Mesendoderm (in vitro differentiated cells): ENCODE measurements around the gene RPS6KA2.
"Not testable (repeated sequence)": the region's sequence is repeated elsewhere in the genome, so short reads cannot be mapped to it uniquely, and the experiment has no call there.

Experiments used
- DNase-seq: peaks from one replicate; pipeline ENCODE4 v3.0.0; 2013
- H2AK5ac ChIP-seq: 2 replicates; pipeline ENCODE4 v1.6.1; 2013; ENCODE audit warnings: low read length, inconsistent platforms
- H2BK120ac ChIP-seq: 2 replicates; pipeline ENCODE4 v1.6.1; 2013; ENCODE audit warnings: low read depth, mild to moderate bottlenecking, low read length, moderate library complexity, mixed read lengths
- H2BK15ac ChIP-seq: replicated peaks from 2 replicates; pipeline ENCODE4 v1.6.1; 2013; ENCODE audit warnings: low read depth, mild to moderate bottlenecking, moderate library complexity
- H2BK5ac ChIP-seq: 2 replicates; pipeline ENCODE4 v1.6.1; 2013; ENCODE audit warnings: low read length, inconsistent platforms
- H3K18ac ChIP-seq: 2 replicates; pipeline ENCODE4 v1.6.1; 2013; ENCODE audit warnings: mild to moderate bottlenecking, low read length, mixed read lengths
- H3K23ac ChIP-seq: one replicate; pipeline ENCODE4 v1.6.1; 2013; ENCODE audit warnings: low read length
- H3K27ac ChIP-seq: 2 replicates; pipeline ENCODE4 v1.5.1; 2013; ENCODE audit warnings: low read depth, mild to moderate bottlenecking, inconsistent platforms, low read length, moderate library complexity
- H3K27me3 ChIP-seq: 2 replicates; pipeline ENCODE4 v1.6.1; 2013; ENCODE audit warnings: low read length, control low read depth, mild to moderate bottlenecking, inconsistent platforms; ENCODE audit not compliant: insufficient read depth, poor library complexity
- H3K36me3 ChIP-seq: 2 replicates; pipeline ENCODE4 v1.6.1; 2013; ENCODE audit warnings: low read length, inconsistent platforms; ENCODE audit not compliant: control insufficient read depth, insufficient read depth
- H3K4ac ChIP-seq: one replicate; pipeline ENCODE4 v1.6.1; 2013; ENCODE audit warnings: low read depth, mild to moderate bottlenecking, low read length, moderate library complexity
- H3K4me1 ChIP-seq: 2 replicates; pipeline ENCODE4 v1.6.1; 2013; ENCODE audit warnings: low read depth, low read length, inconsistent platforms; ENCODE audit not compliant: control insufficient read depth
- H3K4me2 ChIP-seq: 2 replicates; pipeline ENCODE4 v1.6.1; 2013; ENCODE audit warnings: low read length
- H3K4me3 ChIP-seq: 2 replicates; pipeline ENCODE4 v1.5.1; 2013; ENCODE audit warnings: mild to moderate bottlenecking, low read length
- H3K56ac ChIP-seq: one replicate; pipeline ENCODE4 v1.6.1; 2013; ENCODE audit warnings: low read length
- H3K79me1 ChIP-seq: 2 replicates; pipeline ENCODE4 v1.6.1; 2013; ENCODE audit warnings: low read length, inconsistent platforms
- H3K79me2 ChIP-seq: 2 replicates; pipeline ENCODE4 v1.6.1; 2013; ENCODE audit warnings: mild to moderate bottlenecking, low read length; ENCODE audit not compliant: control insufficient read depth, insufficient read depth
- H3K9ac ChIP-seq: 2 replicates; pipeline ENCODE4 v1.6.1; 2013; ENCODE audit warnings: low read length, inconsistent platforms
- H4K5ac ChIP-seq: one replicate; pipeline ENCODE4 v1.6.1; 2013; ENCODE audit warnings: low read length
- H4K8ac ChIP-seq: one replicate; pipeline ENCODE4 v1.6.1; 2013; ENCODE audit warnings: low read depth, mild to moderate bottlenecking, control low read depth, low read length, moderate library complexity
- WGBS: extraction: QIAGEN DNeasy Blood & Tissue Kit; methylation state at CpG from one replicate; pipeline ENCODE4 v1.1.7; 2013; ENCODE audit warnings: low lambda C conversion rate, missing lambda C conversion rate; ENCODE audit not compliant: insufficient coverage; ENCODE audit errors: extremely low coverage; 5-methylcytosine and 5-hydroxymethylcytosine counted together

The RPS6KA2 gene

GRCh38 chr6:166369782-166370181, 257.3 kb downstream of the RPS6KA2 start:
- no peak overlapping the region for H2BK120ac ChIP-seq
- no peak overlapping the region for H3K18ac ChIP-seq
- no peak overlapping the region for H2AK5ac ChIP-seq
- H2BK5ac ChIP-seq: no peak overlapping the region
- no CpG with 5 or more reads among the region's 3 CpGs for WGBS
- no peak overlapping the region for H3K4ac ChIP-seq
- H3K4me2 ChIP-seq: no peak overlapping the region
- H3K9ac ChIP-seq: no peak overlapping the region
- H2BK15ac ChIP-seq: no peak overlapping the region
- no peaks in the 10 kb centered on the region for H3K4me1 ChIP-seq
- H3K27ac ChIP-seq: no peak overlapping the region
- H4K8ac ChIP-seq: no peak overlapping the region
- DNase-seq: no peak
- H4K5ac ChIP-seq: no peak overlapping the region
- no peaks in the 10 kb centered on the region for H3K27me3 ChIP-seq
- no peaks in the 10 kb centered on the region for H3K79me1 ChIP-seq
- no peak overlapping the region for H3K4me3 ChIP-seq
- no peak overlapping the region for H3K56ac ChIP-seq
- H3K23ac ChIP-seq: no peak overlapping the region
- no peaks in the 10 kb centered on the region for H3K79me2 ChIP-seq
- H3K36me3 ChIP-seq: no peaks in the 10 kb centered on the region

GRCh38 chr6:166366921-166367320, 260.1 kb downstream of the RPS6KA2 start:
- Histone ChIP-seq H3K4me2 (no peak overlapping the region), H3K4me1 (no peaks in the 10 kb centered on the region), H3K18ac (no peak overlapping the region), H2BK5ac (no peak overlapping the region), H2BK15ac (no peak overlapping the region), H3K36me3 (no peaks in the 10 kb centered on the region), H3K27me3 (no peaks in the 10 kb centered on the region), H3K56ac (no peak overlapping the region), H3K4me3 (no peak overlapping the region), H2BK120ac (no peak overlapping the region), H3K9ac (no peak overlapping the region), H4K5ac (no peak overlapping the region), H3K23ac (no peak overlapping the region), H3K27ac (no peak overlapping the region), H3K79me1 (no peaks in the 10 kb centered on the region), H3K4ac (no peak overlapping the region), H2AK5ac (no peak overlapping the region), H3K79me2 (no peaks in the 10 kb centered on the region), H4K8ac (no peak overlapping the region)
- WGBS: no CpG with 5 or more reads among the region's 3 CpGs
- no peak for DNase-seq

- Histone ChIP-seq H4K8ac (no peak overlapping the region), H3K4ac (no peak overlapping the region), H2BK15ac (no peak overlapping the region), H2BK5ac (no peak overlapping the region), H3K4me1 (no peaks in the 10 kb centered on the region), H3K79me1 (no peaks in the 10 kb centered on the region), H2AK5ac (no peak overlapping the region), H2BK120ac (peak overlapping the region; percentile 21), H3K27ac (peak overlapping the region; percentile 5), H3K36me3 (no peaks in the 10 kb centered on the region), H3K79me2 (no peaks in the 10 kb centered on the region), H3K23ac (no peak overlapping the region), H3K27me3 (no peaks in the 10 kb centered on the region), H3K4me3 (no peak overlapping the region), H3K9ac (no peak overlapping the region), H3K56ac (no peak overlapping the region), H4K5ac (no peak overlapping the region), H3K18ac (no peak overlapping the region), H3K4me2 (no peak overlapping the region)
- peak; percentile 36 for DNase-seq
- WGBS: no CpG with 5 or more reads among the region's 6 CpGs
Observed at GRCh38 chr6:166365806-166366205, 261.2 kb downstream of the RPS6KA2 start.

DNA sequence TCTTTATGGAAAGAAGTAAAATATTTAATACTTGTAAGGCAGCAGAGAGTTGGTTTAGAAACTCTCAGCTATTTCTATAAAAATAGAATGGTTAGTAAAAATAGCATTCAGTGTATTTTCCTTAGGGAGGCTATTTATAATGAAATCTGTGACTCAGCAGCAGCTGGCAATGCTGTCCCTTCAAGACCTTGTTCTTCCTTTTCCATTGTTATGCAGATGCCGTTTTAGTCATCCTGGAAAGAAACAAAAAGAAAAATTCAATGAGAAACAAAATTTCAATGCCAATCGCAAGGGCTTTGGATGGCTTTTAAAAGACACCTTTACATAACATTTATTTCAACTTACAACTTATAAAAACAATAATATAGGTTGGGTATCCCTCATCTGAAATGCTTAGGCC, 261.8 kb downstream of the RPS6KA2 start:
- no CpG with 5 or more reads among the region's 2 CpGs for WGBS
- peak; percentile 81 for DNase-seq

DNA sequence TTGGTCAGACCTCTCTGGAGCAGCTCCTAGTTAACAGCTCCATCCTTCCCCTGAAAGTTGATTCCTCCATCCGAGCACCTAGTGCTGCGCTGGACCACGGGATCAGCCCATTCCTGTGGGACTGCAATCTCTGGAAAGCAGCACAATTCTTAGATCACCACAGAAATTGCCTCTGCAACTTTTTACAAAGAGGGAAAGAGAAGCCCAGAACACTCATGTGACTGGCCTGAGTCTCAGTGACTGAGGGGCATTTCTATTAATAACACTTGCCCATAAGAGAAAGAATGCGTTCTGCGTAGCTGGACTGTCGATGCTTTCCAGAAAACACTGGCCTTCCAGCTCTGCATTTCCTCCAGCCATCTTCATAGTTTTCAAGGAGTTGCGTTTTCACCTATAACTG, 262.6 kb downstream of the RPS6KA2 start:
- Histone ChIP-seq H3K27ac (no peak overlapping the region), H4K8ac (no peak overlapping the region), H3K79me2 (no peaks in the 10 kb centered on the region), H2AK5ac (no peak overlapping the region), H3K36me3 (no peaks in the 10 kb centered on the region), H3K4me2 (no peak overlapping the region), H4K5ac (no peak overlapping the region), H3K56ac (no peak overlapping the region), H2BK5ac (no peak overlapping the region), H3K79me1 (no peaks in the 10 kb centered on the region), H3K4me3 (no peak overlapping the region), H3K4ac (no peak overlapping the region), H2BK15ac (peak overlapping the region; percentile 98), H3K18ac (peak overlapping the region; percentile 60), H3K9ac (no peak overlapping the region), H3K27me3 (no peaks in the 10 kb centered on the region), H2BK120ac (peak overlapping the region; percentile 45), H3K23ac (no peak overlapping the region), H3K4me1 (no peaks in the 10 kb centered on the region)
- WGBS: no CpG with 5 or more reads among the region's 7 CpGs
- no peak for DNase-seq

More for the DNA sequence above, 261.8 kb downstream of the RPS6KA2 start:
- H3K27me3 ChIP-seq: no peaks in the 10 kb centered on the region
- no peak overlapping the region for H3K4me3 ChIP-seq
- H3K9ac ChIP-seq: no peak overlapping the region
- H3K36me3 ChIP-seq: no peaks in the 10 kb centered on the region
- no peak overlapping the region for H3K4ac ChIP-seq
- H3K23ac ChIP-seq: no peak overlapping the region
- H3K79me1 ChIP-seq: no peaks in the 10 kb centered on the region
- H3K4me2 ChIP-seq: no peak overlapping the region
- no peak overlapping the region for H2AK5ac ChIP-seq
- H3K4me1 ChIP-seq: no peaks in the 10 kb centered on the region
- no peak overlapping the region for H3K18ac ChIP-seq
- H3K56ac ChIP-seq: no peak overlapping the region
- no peak overlapping the region for H2BK120ac ChIP-seq
- H4K5ac ChIP-seq: no peak overlapping the region
- H3K27ac ChIP-seq: no peak overlapping the region
- no peak overlapping the region for H2BK5ac ChIP-seq
- no peak overlapping the region for H4K8ac ChIP-seq
- no peak overlapping the region for H2BK15ac ChIP-seq
- H3K79me2 ChIP-seq: no peaks in the 10 kb centered on the region

DNA sequence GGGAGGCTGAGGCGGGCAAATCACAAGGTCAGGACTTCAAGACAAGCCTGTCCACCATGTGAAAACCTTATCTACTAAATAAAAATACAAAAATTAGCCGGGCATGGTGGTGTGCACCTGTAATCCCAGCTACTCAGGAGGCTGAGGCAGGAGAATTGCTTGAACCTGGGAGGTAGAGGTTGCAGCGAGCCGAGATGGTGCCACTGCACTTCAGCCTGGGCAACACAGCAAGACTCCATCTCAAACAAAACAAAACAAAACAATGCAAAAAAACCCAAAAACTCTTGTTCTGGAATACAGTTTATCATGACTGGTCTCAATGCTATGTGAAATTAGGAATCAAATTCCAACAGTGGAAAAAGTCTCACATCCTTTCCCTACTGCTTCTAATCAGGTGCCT, 264.6 kb downstream of the RPS6KA2 start:
- H3K18ac ChIP-seq, H4K8ac ChIP-seq, H3K4me1 ChIP-seq, H3K23ac ChIP-seq, H3K4ac ChIP-seq, H3K27me3 ChIP-seq, H4K5ac ChIP-seq, H3K56ac ChIP-seq, H2BK120ac ChIP-seq, H3K79me2 ChIP-seq, H2AK5ac ChIP-seq, H3K9ac ChIP-seq, DNase-seq, H3K4me2 ChIP-seq, H3K79me1 ChIP-seq, H3K27ac ChIP-seq, H2BK15ac ChIP-seq, H2BK5ac ChIP-seq, H3K4me3 ChIP-seq, H3K36me3 ChIP-seq: not testable (repeated sequence)
- no CpG with 5 or more reads among the region's 4 CpGs for WGBS
